ENCODE data around the gene MAG. TPM values are rescaled to one million over a fixed set of nuclear protein-coding genes. Genes with fewer than 3 reads are reported as not detected.

Gene MAG
- total and polyA plus RNA-seq, 9 of the 15 experiments (the other 6 are each of a cell fraction or from before 2014, with no cell fraction given), result 0.11 to 10.0 (median 1.6) TPM

DNA sequence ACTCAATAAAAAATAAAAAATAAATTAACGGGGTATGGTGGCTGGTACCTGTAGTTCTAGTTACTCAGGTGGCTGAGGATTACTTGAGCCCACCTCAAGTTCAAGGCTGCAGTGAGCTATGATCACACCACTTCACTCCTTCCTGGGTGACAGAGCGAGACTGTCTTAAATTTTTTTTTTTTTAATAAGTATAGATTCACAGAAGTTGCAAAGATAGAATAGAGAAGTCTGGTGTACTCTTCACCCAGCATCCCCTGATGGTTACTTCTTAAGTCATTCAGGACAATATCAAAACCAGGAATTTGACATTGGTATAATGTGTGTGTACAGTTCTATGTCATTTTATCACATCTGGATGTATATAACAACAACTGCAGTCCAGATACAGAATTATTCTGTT, 29.3 kb downstream of the MAG start (continued):
- TF ChIP-seq, protein P1, sequence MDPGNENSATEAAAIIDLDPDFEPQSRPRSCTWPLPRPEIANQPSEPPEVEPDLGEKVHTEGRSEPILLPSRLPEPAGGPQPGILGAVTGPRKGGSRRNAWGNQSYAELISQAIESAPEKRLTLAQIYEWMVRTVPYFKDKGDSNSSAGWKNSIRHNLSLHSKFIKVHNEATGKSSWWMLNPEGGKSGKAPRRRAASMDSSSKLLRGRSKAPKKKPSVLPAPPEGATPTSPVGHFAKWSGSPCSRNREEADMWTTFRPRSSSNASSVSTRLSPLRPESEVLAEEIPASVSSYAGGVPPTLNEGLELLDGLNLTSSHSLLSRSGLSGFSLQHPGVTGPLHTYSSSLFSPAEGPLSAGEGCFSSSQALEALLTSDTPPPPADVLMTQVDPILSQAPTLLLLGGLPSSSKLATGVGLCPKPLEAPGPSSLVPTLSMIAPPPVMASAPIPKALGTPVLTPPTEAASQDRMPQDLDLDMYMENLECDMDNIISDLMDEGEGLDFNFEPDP (CRISPR knock-in tag; IDR thresholded peaks at IDR 0.05), result no peak
- TF ChIP-seq FOXA1 (IDR thresholded peaks at IDR 0.05; ENCODE audit: borderline replicate concordance) (no peak), MAFF (IDR thresholded peaks at IDR 0.05; ENCODE audit: low read length) (no peak)

DNA sequence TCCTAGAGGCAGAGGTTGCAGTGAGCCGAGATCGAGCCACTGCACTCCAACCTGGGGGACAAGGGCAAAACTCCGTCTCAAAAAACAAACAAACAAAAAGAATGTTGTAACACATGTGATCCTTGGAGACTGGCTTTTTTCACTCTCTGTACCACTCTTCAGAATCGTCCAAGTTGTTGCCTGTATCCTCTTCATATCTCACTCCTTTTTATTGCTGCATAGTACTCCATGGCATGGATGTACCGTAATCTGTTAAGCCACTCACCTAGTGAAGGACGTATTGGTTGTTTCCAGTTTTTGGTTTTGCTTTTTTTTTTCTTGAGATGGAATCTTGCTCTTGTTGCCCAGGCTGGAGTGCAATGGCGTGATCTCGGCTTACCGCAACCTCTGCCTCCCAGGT, 30.1 kb downstream of the MAG start:
- Histone ChIP-seq H3K4me1 (replicated peaks in 1 of 2; ENCODE audit: control insufficient read depth in 2 of 2, insufficient read depth in 2 of 2, low read length in 2 of 2) (peaks cover 24% of the 10 kb centered on the region in 2 experiments), H3K79me2 (ENCODE audit: control insufficient read depth, insufficient read depth, low read length) (no peaks in the 10 kb centered on the region), H2AFZ (ENCODE audit: low read depth, low read length) (no peak overlapping the region), H3K4me3 (no peak overlapping the region), H3K36me3 (ENCODE audit: control insufficient read depth, insufficient read depth, low read length) (no peaks in the 10 kb centered on the region; the same call in 2 of the 3 replicates), H4K20me1 (replicated peaks; ENCODE audit: control insufficient read depth, insufficient read depth, low read length) (no peaks in the 10 kb centered on the region), H3K27ac (ENCODE audit: extremely low read depth, low read depth, low read length) (no peak overlapping the region), H3K9me1 (ENCODE audit: control insufficient read depth, insufficient read depth, low read length) (no peaks in the 10 kb centered on the region), H3K27me3 (ENCODE audit: control insufficient read depth in 2 of 2, insufficient read depth in 2 of 2, low read length in 2 of 2) (no peaks in the 10 kb centered on the region), H3K4me2 (ENCODE audit: insufficient read depth, low read length) (no peak overlapping the region), H3K9me3 (replicated peaks; ENCODE audit: control insufficient read depth, insufficient read depth, low read depth, low read length) (peaks cover 3% of the 10 kb centered on the region; the same call in 1 of the 2 replicates), H3K9ac (ENCODE audit: insufficient read depth in 1 of 2, low read depth in 2 of 2, low read length in 2 of 2) (no peak overlapping the region)
- DNase-seq (ENCODE audit: extremely low read depth in 1 of 4, low spot score in 3 of 4) (no peak), ATAC-seq (no peak), FAIRE-seq (no peak)
- in situ Hi-C loops (cut with MboI) (no loop called here), intact Hi-C loops (cut with micrococcal nuclease) (no loop called here)
- BruUV-seq (replicated peaks), result no TSS peak
- WGBS (ENCODE audit: insufficient coverage, low coverage, missing lambda C conversion rate), result 76% methylated on average over 8 of the region's 9 CpGs
- ChIA-PET CTCF (ENCODE audit: low intra/inter-chr PET ratio) (no interaction called here), POLR2A (no interaction called here)
- TF ChIP-seq TCFL5 (CRISPR knock-in tag; conservative IDR thresholded peaks at IDR 0.05) (no peak), ZFPM2 (CRISPR knock-in tag; IDR thresholded peaks at IDR 0.05) (no peak), KDM1A (IDR thresholded peaks at IDR 0.05) (peak; percentile 34 to 59; a peak in 3 of 4 replicates), NRF1 (conservative IDR thresholded peaks at IDR 0.05 in 1 of 2, IDR thresholded peaks at IDR 0.05 in 1 of 2) (no peak), TRIM28 (IDR thresholded peaks at IDR 0.05) (peak; percentile 61; the same call in 1 of the 2 replicates), NR1H2 (CRISPR knock-in tag; IDR thresholded peaks at IDR 0.05) (no peak), ZNF146 (CRISPR knock-in tag; IDR thresholded peaks at IDR 0.05; ENCODE audit: unreplicated experiment) (peak; percentile 99), PHF20 (IDR thresholded peaks at IDR 0.05; ENCODE audit: partially characterized antibody) (peak; percentile 37), BDP1 (IDR thresholded peaks at IDR 0.05; ENCODE audit: insufficient read depth, insufficient read length) (no peak), ZNF217 (CRISPR knock-in tag; IDR thresholded peaks at IDR 0.05) (no peak), CBX3 (IDR thresholded peaks at IDR 0.05; ENCODE audit: borderline replicate concordance in 1 of 2, low read length in 2 of 2) (0 out of 3 replicates have a peak, but pooled peaks of 1 of the 2 experiments have one; percentile 16), MTA3 (IDR thresholded peaks at IDR 0.05; ENCODE audit: borderline replicate concordance) (no peak), RBM25 (IDR thresholded peaks at IDR 0.05; ENCODE audit: low read depth, low read length, severe bottlenecking) (peak; percentile 85), HNRNPL (IDR thresholded peaks at IDR 0.05; ENCODE audit: low read depth, low read length) (no peak), TFAM (CRISPR knock-in tag; conservative IDR thresholded peaks at IDR 0.05) (no peak), BCOR (IDR thresholded peaks at IDR 0.05) (peak; percentile 86)
- TF ChIP-seq, protein P2, sequence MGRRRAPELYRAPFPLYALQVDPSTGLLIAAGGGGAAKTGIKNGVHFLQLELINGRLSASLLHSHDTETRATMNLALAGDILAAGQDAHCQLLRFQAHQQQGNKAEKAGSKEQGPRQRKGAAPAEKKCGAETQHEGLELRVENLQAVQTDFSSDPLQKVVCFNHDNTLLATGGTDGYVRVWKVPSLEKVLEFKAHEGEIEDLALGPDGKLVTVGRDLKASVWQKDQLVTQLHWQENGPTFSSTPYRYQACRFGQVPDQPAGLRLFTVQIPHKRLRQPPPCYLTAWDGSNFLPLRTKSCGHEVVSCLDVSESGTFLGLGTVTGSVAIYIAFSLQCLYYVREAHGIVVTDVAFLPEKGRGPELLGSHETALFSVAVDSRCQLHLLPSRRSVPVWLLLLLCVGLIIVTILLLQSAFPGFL (CRISPR knock-in tag; IDR thresholded peaks at IDR 0.05), result no peak
- TF ChIP-seq, protein P3, sequence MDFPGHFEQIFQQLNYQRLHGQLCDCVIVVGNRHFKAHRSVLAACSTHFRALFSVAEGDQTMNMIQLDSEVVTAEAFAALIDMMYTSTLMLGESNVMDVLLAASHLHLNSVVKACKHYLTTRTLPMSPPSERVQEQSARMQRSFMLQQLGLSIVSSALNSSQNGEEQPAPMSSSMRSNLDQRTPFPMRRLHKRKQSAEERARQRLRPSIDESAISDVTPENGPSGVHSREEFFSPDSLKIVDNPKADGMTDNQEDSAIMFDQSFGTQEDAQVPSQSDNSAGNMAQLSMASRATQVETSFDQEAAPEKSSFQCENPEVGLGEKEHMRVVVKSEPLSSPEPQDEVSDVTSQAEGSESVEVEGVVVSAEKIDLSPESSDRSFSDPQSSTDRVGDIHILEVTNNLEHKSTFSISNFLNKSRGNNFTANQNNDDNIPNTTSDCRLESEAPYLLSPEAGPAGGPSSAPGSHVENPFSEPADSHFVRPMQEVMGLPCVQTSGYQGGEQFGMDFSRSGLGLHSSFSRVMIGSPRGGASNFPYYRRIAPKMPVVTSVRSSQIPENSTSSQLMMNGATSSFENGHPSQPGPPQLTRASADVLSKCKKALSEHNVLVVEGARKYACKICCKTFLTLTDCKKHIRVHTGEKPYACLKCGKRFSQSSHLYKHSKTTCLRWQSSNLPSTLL (IDR thresholded peaks at IDR 0.05), result no peak

All from K562 (cell line).